ENCODE results near the gene KRTAP10-9. TPM values are rescaled to one million over a fixed set of nuclear protein-coding genes. Genes with fewer than 3 reads are reported as not detected.
"Not testable (repeated sequence)": the region's sequence is repeated elsewhere in the genome, so short reads cannot be mapped to it uniquely, and the experiment has no call there.

Gene KRTAP10-9, protein sequence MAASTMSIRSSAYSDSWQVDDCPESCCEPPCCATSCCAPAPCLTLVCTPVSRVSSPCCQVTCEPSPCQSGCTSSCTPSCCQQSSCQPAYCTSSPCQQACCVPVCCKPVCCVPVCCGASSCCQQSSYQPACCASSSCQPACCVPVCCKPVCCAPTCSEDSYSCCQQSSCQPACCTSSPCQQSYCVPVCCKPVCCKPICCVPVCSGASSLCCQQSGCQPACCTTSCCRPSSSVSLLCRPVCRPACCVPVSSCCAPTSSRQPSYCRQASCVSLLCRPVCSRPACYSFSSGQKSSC
- not detected in 2 replicates for total RNA-seq

DNA sequence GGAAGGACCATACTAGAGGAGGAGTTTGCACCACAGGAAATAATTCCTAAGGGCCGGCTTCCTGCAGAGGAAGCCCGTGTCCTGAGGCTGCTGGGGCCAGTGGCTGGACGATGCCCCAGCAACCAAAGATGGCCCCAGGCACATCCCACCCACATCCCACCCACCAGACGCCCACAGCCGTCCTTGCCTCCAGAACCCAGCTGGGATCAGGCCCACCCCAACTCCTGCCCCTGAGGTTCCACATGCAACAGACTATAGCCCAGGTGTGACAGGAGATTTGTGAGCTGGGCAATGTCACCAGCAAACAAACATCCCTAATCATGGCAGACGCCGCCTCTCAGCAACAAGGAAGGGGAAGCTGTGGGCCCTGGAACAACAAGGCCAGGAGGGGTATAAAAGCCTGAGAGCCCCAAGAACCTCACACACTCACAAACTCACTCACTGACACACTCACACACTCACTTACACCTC, at the start of gene KRTAP10-9:
TSS of gene KRTAP10-9 (plus strand) at position 421 of the 471 bp plus-strand sequence. CDS start 79 bp downstream, outside the sequence.
- Mint-ChIP-seq H3K27ac (no peak within 1 kb of the TSS), H3K36me3 (ENCODE audit: low read depth) (no peaks in the 10 kb centered on the region), H3K9me3 (peaks cover 37% of the 10 kb centered on the region), H3K4me1 (peaks cover 5% of the 10 kb centered on the region), H3K4me3 (no peak within 1 kb of the TSS), H3K27me3 (peaks cover 8% of the 10 kb centered on the region)
- intact Hi-C loops (cut with micrococcal nuclease), result no loop called here
- DNase-seq (no peak), ATAC-seq (ENCODE audit: low read depth) (no peak)
- TF ChIP-seq, protein P1, sequence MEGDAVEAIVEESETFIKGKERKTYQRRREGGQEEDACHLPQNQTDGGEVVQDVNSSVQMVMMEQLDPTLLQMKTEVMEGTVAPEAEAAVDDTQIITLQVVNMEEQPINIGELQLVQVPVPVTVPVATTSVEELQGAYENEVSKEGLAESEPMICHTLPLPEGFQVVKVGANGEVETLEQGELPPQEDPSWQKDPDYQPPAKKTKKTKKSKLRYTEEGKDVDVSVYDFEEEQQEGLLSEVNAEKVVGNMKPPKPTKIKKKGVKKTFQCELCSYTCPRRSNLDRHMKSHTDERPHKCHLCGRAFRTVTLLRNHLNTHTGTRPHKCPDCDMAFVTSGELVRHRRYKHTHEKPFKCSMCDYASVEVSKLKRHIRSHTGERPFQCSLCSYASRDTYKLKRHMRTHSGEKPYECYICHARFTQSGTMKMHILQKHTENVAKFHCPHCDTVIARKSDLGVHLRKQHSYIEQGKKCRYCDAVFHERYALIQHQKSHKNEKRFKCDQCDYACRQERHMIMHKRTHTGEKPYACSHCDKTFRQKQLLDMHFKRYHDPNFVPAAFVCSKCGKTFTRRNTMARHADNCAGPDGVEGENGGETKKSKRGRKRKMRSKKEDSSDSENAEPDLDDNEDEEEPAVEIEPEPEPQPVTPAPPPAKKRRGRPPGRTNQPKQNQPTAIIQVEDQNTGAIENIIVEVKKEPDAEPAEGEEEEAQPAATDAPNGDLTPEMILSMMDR (IDR thresholded peaks at IDR 0.05), result no peak
- ChIA-PET POLR2A (no interaction called here), CTCF (no interaction called here)

DNA sequence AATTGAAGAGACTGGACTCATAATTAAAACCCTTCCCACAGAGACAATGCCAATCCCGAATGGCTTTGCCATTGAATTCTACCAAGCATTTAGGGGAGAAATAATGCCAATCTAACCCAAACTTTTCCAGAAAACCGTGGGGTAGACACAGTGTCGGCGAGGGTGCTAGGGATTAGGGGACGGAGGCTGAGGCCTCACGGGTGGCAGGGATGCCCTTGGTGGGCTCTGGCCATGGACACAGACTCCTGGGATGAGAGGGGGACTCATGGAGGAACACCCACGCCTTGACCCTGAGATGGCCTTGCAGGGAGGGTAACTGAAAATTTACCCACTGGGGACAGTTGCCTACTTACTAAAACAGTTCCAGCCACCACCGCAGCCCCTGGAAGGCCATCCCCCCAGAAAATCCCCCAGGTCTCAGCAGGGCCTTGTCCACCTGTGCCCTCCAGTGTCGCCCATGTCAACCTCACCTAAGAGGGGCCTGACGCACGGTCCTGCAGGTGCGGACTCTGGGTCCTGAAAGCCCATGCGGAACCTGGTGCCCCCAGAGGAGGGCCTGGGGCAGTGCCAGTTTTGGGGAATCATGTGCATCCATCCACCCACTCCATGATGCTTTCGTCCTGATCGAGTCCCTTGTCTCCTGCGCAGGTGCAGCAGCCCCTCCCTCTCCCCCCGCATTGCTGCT, 48.4 kb upstream of the KRTAP10-9 start:
- H3K4me3 Mint-ChIP-seq, result no peak overlapping the region
- CTCF ChIA-PET, result no interaction called here
- no peak overlapping the region for H3K27ac Mint-ChIP-seq
- peaks cover 18% of the 10 kb centered on the region for H3K27me3 Mint-ChIP-seq
- intact Hi-C loops (cut with micrococcal nuclease), result no loop called here
- ATAC-seq (ENCODE audit: low read depth), result no peak
- no peak for DNase-seq
- TF ChIP-seq, protein P1 (IDR thresholded peaks at IDR 0.05), result no peak
- peaks cover 16% of the 10 kb centered on the region for H3K9me3 Mint-ChIP-seq
- POLR2A ChIA-PET, result no interaction called here
- H3K4me1 Mint-ChIP-seq, result no peaks in the 10 kb centered on the region
- H3K36me3 Mint-ChIP-seq (ENCODE audit: low read depth), result no peaks in the 10 kb centered on the region

DNA sequence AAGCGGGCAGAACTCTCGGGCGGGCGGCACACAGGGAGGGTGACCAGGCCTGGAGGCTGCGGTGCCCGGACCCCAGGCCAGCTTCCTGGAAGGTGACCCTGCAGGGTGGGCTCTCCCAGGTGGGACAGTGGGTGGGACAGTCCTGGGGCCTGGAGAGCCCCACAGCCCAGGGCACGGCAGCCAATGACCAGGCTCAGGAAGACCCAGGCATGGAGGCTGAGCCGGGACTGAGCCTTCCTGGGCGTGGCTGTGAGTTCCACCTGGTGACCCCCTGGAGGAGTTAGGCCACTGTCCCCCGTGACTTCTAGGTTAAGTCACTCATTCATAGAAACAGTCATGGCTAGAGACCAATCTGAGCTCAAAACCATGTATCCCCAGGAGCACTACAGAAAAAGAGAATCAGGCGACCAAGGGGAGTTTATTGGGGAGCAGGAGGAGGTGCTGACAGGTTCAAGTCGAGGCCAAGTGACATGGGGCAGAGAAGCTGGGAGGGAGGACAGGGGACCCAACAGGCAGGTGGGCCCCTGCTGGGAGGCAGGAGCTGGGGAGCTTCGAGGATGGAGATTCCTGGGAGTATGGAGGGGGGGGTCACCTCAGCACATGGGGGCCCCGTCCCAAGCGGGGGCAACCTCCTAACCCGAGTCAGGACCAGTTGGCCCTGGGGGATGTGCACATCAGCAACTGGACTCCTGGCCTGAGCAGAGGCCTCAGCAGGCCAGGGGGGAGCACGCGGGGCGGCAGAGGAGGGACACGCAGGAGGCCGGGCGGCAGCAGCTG, 47.6 kb upstream of the KRTAP10-9 start:
- Mint-ChIP-seq H3K27ac (no peak overlapping the region), H3K4me1 (no peaks in the 10 kb centered on the region), H3K36me3 (ENCODE audit: low read depth) (no peaks in the 10 kb centered on the region), H3K27me3 (peaks cover 21% of the 10 kb centered on the region), H3K4me3 (no peak overlapping the region), H3K9me3 (peaks cover 16% of the 10 kb centered on the region)
- DNase-seq (no peak), ATAC-seq (ENCODE audit: low read depth) (no peak)
- POLR2A ChIA-PET, result no interaction called here
- CTCF ChIA-PET, result no interaction called here
- TF ChIP-seq, protein P1 (IDR thresholded peaks at IDR 0.05), result no peak
- intact Hi-C loops (cut with micrococcal nuclease), result no loop called here

DNA sequence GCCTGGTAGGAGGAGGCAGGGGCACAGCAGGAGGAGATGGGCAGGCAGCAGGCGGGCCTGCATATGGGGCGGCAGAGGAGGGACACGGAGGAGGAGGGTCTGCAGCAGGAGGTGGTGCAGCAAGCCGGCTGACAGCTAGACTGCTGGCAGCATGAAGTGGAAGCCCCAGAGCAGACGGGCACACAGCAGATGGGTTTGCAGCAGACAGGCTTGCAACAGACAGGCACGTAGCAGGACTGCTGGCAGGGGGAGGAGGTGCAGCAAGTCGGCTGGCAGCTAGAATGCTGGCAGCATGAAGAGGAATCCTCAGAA, 47.1 kb upstream of the KRTAP10-9 start:
- Mint-ChIP-seq H3K27me3 (peaks cover 19% of the 10 kb centered on the region), H3K4me3 (no peak overlapping the region), H3K9me3 (peaks cover 16% of the 10 kb centered on the region), H3K36me3 (ENCODE audit: low read depth) (no peaks in the 10 kb centered on the region), H3K27ac (no peak overlapping the region), H3K4me1 (no peaks in the 10 kb centered on the region)
- intact Hi-C loops (cut with micrococcal nuclease), result no loop called here
- TF ChIP-seq, protein P1 (IDR thresholded peaks at IDR 0.05), result no peak
- ChIA-PET CTCF (no interaction called here), POLR2A (no interaction called here)
- no peak for DNase-seq
- no peak for ATAC-seq (ENCODE audit: low read depth)

DNA sequence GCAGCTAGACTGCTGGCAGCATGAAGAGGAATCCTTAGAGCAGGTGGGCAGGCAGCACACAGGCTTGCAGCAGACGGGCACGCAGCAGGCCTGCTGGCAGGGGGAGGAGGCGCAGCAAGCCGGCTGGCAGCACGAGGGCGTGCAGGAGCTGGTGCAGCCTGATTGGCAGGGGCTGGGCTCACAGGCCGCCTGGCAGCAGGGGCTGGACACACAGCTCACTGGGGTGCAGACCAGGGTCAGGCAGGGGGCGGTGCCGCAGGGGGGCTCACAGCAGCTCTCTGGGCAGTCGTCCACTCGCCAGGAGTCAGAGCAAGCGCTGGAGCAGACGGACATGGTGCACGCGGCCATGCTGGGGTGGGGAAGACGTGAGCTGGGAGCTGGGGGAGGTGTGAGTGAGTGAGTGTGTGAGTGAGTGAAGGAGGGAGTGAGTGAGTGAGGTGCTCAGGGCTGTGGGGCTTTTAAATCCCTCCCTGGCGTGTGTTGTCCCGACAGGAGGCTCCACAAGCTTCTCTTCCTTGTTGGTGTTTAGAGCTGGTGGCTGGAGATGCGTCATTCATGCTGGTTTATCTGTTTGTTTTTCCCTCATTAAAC, 46.6 kb upstream of the KRTAP10-9 start, which contains the start of gene KRTAP10-5:
TSS of gene KRTAP10-5 (minus strand) at position 374 of the 591 bp plus-strand sequence. CDS start at position 348, 26 bp downstream.
- H3K36me3 Mint-ChIP-seq (ENCODE audit: low read depth); ATAC-seq (ENCODE audit: low read depth); H3K4me3 Mint-ChIP-seq; CTCF ChIA-PET; POLR2A ChIA-PET; H3K4me1 Mint-ChIP-seq; DNase-seq; H3K27ac Mint-ChIP-seq; intact Hi-C loops (cut with micrococcal nuclease): not testable (repeated sequence)
- Mint-ChIP-seq H3K9me3 (peaks cover 16% of the 10 kb centered on the region), H3K27me3 (peaks cover 21% of the 10 kb centered on the region)

Data from activated B cell treated with CpG ODN at 0.5 μM for 24 hours (primary cell).